ENCODE measurements around the gene POLL. TPM values are rescaled to one million over a fixed set of nuclear protein-coding genes. Genes with fewer than 3 reads are reported as not detected.

Gene POLL
- total and polyA plus RNA-seq, 2 experiments from 2014 or later, result 17.3 to 24.3 TPM

DNA sequence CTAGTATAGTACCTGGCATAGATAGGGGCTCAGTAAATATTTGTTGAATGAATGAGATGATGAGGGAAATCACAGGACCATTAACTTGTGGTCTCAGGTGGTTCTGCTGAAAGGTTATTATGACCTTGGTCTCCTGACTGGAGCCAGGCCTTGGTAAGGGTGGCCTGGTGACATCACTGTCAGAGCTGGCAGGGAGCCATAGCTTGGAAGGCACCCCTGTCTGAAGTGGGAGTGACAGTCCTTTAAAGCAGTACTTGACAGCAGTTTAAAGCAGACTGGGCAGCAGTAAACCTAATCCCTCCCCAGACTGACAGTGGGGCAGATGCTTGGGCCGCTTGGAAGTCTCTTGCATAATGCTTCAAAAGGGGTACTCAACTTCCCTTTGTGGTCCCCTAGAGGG, 13.5 kb upstream of the POLL start:
- Mint-ChIP-seq H3K27ac (no peak overlapping the region), H3K4me3 (no peak overlapping the region), H3K4me1 (peaks cover 9% of the 10 kb centered on the region; the same call in 2 of the 3 replicates), H3K27me3 (ENCODE audit: insufficient read depth, low read depth, poor library complexity) (peaks cover 7% of the 10 kb centered on the region), H3K36me3 (ENCODE audit: low read depth) (no peaks in the 10 kb centered on the region; the same call in 2 of the 3 replicates), H3K9me3 (no peaks in the 10 kb centered on the region; the same call in 2 of the 3 replicates)
- Histone ChIP-seq H3K36me3 (ENCODE audit: insufficient read depth) (no peaks in the 10 kb centered on the region), H3K4me1 (ENCODE audit: insufficient read depth) (no peaks in the 10 kb centered on the region; the same call in 1 of the 2 replicates), H3K27ac (ENCODE audit: low read depth) (no peak overlapping the region), H3F3A (replicated peaks; ENCODE audit: low read depth) (no peaks in the 10 kb centered on the region), H3K4me3 (no peak overlapping the region), H3K4me2 (no peak overlapping the region), H3K79me2 (replicated peaks; ENCODE audit: insufficient read depth) (no peaks in the 10 kb centered on the region), H4K20me1 (replicated peaks; ENCODE audit: insufficient read depth) (no peaks in the 10 kb centered on the region), H2AFZ (no peak overlapping the region), H3K27me3 (ENCODE audit: insufficient read depth) (no peaks in the 10 kb centered on the region), H3K9me2 (ENCODE audit: insufficient read depth) (no peaks in the 10 kb centered on the region)
- DNase-seq (ENCODE audit: low spot score), result no peak
- no peak for ATAC-seq
- TF ChIP-seq, protein P1, sequence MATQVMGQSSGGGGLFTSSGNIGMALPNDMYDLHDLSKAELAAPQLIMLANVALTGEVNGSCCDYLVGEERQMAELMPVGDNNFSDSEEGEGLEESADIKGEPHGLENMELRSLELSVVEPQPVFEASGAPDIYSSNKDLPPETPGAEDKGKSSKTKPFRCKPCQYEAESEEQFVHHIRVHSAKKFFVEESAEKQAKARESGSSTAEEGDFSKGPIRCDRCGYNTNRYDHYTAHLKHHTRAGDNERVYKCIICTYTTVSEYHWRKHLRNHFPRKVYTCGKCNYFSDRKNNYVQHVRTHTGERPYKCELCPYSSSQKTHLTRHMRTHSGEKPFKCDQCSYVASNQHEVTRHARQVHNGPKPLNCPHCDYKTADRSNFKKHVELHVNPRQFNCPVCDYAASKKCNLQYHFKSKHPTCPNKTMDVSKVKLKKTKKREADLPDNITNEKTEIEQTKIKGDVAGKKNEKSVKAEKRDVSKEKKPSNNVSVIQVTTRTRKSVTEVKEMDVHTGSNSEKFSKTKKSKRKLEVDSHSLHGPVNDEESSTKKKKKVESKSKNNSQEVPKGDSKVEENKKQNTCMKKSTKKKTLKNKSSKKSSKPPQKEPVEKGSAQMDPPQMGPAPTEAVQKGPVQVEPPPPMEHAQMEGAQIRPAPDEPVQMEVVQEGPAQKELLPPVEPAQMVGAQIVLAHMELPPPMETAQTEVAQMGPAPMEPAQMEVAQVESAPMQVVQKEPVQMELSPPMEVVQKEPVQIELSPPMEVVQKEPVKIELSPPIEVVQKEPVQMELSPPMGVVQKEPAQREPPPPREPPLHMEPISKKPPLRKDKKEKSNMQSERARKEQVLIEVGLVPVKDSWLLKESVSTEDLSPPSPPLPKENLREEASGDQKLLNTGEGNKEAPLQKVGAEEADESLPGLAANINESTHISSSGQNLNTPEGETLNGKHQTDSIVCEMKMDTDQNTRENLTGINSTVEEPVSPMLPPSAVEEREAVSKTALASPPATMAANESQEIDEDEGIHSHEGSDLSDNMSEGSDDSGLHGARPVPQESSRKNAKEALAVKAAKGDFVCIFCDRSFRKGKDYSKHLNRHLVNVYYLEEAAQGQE (IDR thresholded peaks at IDR 0.05; ENCODE audit: unreplicated experiment), result no peak
- TF ChIP-seq CREB1 (CRISPR knock-in tag; IDR thresholded peaks at IDR 0.05; ENCODE audit: low read depth) (no peak), EZH2 (IDR thresholded peaks at IDR 0.05; ENCODE audit: low read depth, unreplicated experiment) (no peak), NANOG (IDR thresholded peaks at IDR 0.05; ENCODE audit: borderline replicate concordance) (no peak), EZH2phosphoT487 (IDR thresholded peaks at IDR 0.05; ENCODE audit: unreplicated experiment) (no peak), STAT1 (IDR thresholded peaks at IDR 0.05; ENCODE audit: unreplicated experiment) (no peak), ZNF114 (CRISPR knock-in tag; IDR thresholded peaks at IDR 0.05) (no peak), POLR2AphosphoS5 (IDR thresholded peaks at IDR 0.05; ENCODE audit: low read depth) (no peak), ZNF331 (CRISPR knock-in tag; IDR thresholded peaks at IDR 0.05; ENCODE audit: low read depth) (no peak), JUNB (IDR thresholded peaks at IDR 0.05; ENCODE audit: unreplicated experiment) (no peak)
- TF ChIP-seq, protein P2, sequence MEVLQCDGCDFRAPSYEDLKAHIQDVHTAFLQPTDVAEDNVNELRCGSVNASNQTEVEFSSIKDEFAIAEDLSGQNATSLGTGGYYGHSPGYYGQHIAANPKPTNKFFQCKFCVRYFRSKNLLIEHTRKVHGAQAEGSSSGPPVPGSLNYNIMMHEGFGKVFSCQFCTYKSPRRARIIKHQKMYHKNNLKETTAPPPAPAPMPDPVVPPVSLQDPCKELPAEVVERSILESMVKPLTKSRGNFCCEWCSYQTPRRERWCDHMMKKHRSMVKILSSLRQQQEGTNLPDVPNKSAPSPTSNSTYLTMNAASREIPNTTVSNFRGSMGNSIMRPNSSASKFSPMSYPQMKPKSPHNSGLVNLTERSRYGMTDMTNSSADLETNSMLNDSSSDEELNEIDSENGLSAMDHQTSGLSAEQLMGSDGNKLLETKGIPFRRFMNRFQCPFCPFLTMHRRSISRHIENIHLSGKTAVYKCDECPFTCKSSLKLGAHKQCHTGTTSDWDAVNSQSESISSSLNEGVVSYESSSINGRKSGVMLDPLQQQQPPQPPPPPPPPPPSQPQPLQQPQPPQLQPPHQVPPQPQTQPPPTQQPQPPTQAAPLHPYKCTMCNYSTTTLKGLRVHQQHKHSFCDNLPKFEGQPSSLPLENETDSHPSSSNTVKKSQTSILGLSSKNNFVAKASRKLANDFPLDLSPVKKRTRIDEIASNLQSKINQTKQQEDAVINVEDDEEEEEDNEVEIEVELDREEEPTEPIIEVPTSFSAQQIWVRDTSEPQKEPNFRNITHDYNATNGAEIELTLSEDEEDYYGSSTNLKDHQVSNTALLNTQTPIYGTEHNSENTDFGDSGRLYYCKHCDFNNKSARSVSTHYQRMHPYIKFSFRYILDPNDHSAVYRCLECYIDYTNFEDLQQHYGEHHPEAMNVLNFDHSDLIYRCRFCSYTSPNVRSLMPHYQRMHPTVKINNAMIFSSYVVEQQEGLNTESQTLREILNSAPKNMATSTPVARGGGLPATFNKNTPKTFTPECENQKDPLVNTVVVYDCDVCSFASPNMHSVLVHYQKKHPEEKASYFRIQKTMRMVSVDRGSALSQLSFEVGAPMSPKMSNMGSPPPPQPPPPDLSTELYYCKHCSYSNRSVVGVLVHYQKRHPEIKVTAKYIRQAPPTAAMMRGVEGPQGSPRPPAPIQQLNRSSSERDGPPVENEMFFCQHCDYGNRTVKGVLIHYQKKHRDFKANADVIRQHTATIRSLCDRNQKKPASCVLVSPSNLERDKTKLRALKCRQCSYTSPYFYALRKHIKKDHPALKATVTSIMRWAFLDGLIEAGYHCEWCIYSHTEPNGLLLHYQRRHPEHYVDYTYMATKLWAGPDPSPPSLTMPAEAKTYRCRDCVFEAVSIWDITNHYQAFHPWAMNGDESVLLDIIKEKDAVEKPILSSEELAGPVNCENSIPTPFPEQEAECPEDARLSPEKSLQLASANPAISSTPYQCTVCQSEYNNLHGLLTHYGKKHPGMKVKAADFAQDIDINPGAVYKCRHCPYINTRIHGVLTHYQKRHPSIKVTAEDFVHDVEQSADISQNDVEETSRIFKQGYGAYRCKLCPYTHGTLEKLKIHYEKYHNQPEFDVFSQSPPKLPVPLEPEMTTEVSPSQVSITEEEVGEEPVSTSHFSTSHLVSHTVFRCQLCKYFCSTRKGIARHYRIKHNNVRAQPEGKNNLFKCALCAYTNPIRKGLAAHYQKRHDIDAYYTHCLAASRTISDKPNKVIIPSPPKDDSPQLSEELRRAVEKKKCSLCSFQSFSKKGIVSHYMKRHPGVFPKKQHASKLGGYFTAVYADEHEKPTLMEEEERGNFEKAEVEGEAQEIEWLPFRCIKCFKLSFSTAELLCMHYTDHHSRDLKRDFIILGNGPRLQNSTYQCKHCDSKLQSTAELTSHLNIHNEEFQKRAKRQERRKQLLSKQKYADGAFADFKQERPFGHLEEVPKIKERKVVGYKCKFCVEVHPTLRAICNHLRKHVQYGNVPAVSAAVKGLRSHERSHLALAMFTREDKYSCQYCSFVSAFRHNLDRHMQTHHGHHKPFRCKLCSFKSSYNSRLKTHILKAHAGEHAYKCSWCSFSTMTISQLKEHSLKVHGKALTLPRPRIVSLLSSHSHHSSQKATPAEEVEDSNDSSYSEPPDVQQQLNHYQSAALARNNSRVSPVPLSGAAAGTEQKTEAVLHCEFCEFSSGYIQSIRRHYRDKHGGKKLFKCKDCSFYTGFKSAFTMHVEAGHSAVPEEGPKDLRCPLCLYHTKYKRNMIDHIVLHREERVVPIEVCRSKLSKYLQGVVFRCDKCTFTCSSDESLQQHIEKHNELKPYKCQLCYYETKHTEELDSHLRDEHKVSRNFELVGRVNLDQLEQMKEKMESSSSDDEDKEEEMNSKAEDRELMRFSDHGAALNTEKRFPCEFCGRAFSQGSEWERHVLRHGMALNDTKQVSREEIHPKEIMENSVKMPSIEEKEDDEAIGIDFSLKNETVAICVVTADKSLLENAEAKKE (CRISPR knock-in tag; IDR thresholded peaks at IDR 0.05), result no peak
- TF ChIP-seq, protein P3, sequence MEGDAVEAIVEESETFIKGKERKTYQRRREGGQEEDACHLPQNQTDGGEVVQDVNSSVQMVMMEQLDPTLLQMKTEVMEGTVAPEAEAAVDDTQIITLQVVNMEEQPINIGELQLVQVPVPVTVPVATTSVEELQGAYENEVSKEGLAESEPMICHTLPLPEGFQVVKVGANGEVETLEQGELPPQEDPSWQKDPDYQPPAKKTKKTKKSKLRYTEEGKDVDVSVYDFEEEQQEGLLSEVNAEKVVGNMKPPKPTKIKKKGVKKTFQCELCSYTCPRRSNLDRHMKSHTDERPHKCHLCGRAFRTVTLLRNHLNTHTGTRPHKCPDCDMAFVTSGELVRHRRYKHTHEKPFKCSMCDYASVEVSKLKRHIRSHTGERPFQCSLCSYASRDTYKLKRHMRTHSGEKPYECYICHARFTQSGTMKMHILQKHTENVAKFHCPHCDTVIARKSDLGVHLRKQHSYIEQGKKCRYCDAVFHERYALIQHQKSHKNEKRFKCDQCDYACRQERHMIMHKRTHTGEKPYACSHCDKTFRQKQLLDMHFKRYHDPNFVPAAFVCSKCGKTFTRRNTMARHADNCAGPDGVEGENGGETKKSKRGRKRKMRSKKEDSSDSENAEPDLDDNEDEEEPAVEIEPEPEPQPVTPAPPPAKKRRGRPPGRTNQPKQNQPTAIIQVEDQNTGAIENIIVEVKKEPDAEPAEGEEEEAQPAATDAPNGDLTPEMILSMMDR (conservative IDR thresholded peaks at IDR 0.05; ENCODE audit: low read depth in 2 of 2), result no peak
- TF ChIP-seq, protein P4, sequence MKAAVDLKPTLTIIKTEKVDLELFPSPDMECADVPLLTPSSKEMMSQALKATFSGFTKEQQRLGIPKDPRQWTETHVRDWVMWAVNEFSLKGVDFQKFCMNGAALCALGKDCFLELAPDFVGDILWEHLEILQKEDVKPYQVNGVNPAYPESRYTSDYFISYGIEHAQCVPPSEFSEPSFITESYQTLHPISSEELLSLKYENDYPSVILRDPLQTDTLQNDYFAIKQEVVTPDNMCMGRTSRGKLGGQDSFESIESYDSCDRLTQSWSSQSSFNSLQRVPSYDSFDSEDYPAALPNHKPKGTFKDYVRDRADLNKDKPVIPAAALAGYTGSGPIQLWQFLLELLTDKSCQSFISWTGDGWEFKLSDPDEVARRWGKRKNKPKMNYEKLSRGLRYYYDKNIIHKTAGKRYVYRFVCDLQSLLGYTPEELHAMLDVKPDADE (IDR thresholded peaks at IDR 0.05), result no peak

Measured in GM23338 (cell line).